ENCODE data around the gene TRAF3. TPM values are rescaled to one million over a fixed set of nuclear protein-coding genes. Genes with fewer than 3 reads are reported as not detected.

TRAF3 gene
- total RNA-seq, 1 donor from 2014 or later: 26.6 TPM

GRCh38 chr14:102935756-102936155, 158.5 kb downstream of the TRAF3 start:
- no peak for DNase-seq (ENCODE audit: low read depth, low spot score)

DNA sequence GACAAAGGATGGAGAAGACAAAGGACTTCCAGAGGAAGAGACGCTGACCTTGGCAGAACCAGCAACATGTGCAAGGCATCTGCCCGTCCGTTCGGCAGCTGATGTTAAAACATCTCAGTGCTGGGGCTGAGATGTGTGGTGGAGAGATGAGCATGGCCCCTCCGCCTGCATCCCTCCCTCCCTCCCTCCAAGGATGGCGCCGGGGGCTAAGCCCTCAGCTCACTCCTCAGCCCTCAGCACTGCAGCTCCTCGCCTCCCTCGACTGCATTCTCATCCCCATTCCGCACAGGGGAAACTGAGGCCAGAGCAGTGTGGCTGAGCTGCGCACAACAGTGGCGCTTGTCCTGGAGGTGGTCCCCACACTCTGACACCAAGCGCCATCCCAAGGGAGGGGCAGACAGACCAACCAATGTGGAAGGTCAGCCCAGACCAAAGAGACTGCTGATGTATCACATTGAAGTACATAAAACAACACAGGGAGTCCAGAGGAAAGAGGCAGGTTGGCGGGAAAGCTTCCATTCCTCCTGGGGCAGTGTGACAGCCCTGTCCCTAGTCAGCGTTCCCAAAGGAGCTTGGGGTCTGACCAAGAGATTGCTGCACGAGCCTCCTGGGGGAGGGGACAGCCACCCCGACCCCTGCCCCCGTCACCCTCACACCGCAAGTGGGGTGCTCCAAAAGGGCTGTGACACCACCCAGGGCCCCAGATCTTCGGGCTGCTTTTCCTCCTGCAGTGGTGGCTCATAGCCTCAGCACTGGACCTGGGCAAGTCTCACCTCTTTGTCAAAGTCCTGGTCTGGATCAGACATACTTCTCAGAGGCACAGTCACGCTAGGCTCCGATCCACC, 160.3 kb downstream of the TRAF3 start:
- DNase-seq (ENCODE audit: low read depth, low spot score): no peak

DNA sequence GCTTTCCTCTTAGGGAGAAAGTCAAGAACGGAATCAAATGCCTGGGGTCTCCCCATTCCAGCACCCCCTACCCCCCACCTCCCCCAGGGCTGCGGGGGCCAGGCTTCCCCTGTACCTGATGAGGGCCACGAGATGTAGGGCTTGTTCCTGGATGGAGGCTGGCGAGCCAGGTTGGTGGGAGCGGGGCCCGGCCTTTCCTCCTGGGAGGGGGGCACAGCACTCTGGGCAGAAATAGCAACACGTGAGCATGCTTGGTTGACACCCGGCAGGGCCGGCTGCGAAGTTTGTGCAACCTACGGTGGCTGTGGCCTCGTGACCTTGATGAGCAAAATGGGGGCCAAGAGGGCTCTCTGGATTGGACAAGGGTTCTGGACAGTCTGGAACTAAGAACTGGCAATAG, 160.9 kb downstream of the TRAF3 start:
- DNase-seq (ENCODE audit: low read depth, low spot score): no peak

GRCh38 chr14:102939329-102939728, 162.1 kb downstream of the TRAF3 start:
- DNase-seq (ENCODE audit: low read depth, low spot score): no peak

DNA sequence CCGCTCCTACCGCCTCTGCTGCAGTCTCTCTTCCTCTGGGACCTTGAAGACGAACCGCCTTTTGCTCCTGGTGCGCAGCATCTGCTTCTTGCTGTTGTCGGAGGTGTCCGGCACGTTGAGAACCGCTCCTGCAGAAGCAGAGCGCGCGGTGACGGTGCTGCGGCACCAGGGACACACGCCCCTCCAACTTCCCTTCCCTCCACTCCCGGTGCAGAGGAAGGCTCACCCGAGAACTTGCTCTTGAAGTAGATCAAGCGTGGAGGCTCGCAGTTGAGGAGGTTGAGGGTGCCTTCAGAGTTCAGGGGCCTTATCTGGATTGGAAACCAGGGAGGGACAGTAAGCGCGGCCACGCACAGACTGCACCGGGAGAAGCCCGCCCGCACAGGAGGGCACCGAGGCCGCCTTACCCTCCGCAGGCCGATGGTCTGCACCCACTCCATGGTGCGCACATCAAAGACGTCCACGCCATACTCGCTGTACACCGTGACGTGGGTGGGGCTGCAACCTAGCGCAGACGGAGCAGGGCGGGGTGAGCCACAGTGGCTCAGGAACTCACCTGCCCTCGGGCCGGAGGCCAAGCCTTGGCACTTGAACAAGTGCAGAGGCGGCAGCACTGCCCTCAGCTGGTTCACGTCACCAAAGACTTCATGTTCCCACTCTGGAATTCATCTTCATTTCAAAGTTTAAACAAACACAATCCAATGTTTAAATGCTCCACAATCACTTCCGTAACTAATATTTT, 162.7 kb downstream of the TRAF3 start:
- DNase-seq (ENCODE audit: low read depth, low spot score): no peak

- no peak for DNase-seq (ENCODE audit: low read depth, low spot score)
These were observed 163.6 kb downstream of the TRAF3 start for GRCh38 chr14:102940729-102941362.

GRCh38 chr14:102941419-102942011, 164.3 kb downstream of the TRAF3 start:
- DNase-seq (ENCODE audit: low read depth, low spot score): no peak

GRCh38 chr14:102942069-102942468, 164.8 kb downstream of the TRAF3 start:
- no peak for DNase-seq (ENCODE audit: low read depth, low spot score)

DNA sequence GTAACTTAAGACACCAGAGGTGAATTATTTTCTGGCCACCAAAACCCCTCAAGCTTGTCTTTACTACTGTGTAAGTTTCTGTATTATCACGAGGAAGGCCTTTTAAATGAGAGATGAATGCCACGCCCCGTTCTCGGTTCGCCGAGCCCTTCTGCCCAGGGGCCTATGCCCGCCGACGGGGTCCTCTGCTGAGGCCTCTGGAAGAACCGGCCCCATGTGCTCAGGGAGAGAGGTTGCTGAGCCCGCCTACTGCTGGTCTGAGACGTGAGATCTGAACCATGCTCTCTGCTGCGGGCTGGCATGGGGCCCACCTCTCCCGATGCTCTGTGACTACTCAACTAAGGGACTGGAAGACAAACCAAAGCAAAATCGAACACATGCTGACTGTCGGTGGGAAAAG, 166.2 kb downstream of the TRAF3 start:
- no peak for DNase-seq (ENCODE audit: low read depth, low spot score)

DNA sequence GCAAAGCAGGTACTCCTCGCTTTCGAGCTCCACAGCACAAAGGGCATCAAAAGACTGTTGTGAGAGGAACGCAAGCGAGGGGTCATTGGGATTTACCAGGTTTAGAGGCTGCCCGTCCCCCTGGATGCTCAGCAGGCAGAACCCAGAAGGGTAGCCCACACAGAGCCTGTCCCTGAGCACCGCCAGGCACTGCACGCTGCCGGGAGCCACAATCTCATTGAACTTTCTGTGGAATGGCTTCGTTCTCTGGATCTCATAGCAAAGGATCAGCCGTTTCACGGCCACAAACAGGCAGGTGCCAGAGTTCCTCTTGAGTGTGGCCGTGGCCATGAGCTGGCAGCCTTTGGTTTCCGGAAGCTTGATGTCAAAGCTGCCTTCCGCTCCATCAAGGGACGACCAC, 166.7 kb downstream of the TRAF3 start:
- DNase-seq (ENCODE audit: low read depth, low spot score): no peak

DNA sequence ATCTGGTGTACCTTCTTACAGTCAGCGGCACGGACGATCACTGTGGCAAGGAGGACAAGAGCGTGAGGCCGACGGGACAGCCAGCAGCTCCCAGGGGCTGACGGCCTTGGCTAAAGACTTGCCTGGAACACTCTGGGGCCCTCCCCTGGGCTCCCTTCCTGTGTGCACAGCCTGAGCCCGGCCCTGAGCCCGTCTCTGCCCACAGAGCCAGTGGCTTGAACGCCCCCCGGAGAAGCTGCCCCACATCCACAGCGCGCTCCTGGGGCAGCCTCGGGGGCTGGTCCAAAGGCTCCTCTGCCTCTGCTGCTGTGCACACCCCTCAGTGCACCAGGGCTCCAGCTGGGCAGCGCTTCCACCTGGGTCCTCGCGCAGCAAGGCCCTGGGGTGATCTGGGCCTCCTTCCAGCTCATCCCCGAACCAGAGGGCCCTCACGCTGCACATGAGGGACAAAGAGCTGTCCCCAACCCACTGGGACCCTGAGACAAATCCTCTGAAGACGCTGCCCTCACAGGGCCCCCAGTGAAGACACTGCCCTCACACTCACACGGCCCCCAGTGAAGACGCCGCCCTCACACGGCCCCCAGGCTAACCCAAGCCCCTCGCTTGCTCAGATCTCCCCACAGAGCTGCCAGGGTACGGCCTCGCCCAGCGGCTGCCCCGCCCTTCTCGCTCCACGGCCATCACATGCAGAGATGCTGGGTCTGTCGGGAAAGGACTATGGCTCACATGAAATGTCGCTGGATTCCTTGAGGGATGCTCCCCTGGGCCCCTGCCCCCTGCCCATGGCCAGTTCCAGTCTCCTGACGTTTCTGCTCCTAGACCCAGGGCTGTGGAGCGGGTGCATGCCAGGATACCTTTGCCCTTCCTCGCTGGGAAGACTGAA, 167.4 kb downstream of the TRAF3 start:
- no peak for DNase-seq (ENCODE audit: low read depth, low spot score)

GRCh38 chr14:102945346-102946130, 168.3 kb downstream of the TRAF3 start:
- DNase-seq (ENCODE audit: low read depth, low spot score): no peak

DNA sequence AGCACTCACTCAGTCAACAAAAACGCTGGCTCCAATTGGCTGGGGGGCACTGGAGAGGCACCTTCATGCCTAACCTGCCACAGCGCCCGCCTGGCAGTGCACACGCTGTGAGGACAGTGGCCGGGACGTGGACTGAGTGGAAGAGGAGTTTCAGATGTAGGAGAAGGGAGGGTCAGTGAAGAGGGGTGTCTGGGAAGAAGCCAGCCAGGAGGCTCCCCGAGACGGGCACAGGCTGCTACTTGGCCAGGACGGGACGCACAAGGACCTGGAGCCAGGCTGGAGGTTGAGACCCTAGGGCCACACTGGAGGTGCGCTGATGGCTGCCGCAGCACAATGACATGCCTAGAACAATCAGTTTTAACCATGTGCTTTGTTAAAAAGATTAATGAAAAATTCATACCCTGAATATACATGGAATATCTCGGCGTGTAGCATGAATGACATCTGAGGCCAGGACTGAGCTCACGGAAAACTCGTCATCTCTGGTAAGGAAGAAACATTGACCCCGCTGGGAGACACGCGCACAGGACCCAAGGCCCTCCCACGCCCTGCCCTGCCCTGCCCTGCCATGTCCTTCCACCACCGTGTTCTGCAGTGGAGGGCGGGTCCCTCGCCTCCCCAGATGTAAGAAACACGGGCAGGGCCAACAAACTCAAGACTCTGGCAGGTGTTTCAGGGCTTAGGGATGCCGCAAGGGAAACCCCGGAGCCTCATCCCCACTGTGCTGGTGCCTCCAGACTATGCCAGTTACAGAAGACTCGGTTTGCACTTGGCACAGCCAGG, 170.3 kb downstream of the TRAF3 start:
- no peak for DNase-seq (ENCODE audit: low read depth, low spot score)

DNA sequence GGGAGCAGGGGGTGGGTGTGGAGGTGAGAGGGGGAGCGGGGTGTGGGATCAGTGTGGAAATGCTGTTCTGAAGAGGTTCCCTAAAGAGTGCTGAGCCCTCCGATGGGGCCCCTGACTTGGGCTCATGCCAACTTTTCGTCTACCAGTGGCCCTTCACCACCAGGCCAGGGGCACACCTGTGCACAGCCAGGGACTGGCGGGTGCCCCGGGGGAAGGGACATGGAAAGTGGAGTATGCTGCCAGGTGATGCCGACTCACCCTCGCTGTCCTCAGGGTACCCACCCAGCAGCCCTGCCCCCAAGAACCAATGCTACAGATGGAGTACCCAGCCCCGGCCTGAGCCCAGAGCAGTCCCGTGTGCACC, 171.4 kb downstream of the TRAF3 start:
- DNase-seq (ENCODE audit: low read depth, low spot score): no peak

- no peak for DNase-seq (ENCODE audit: low read depth, low spot score)
These were observed 172.0 kb downstream of the TRAF3 start for GRCh38 chr14:102949062-102949800.

- no peak for DNase-seq (ENCODE audit: low read depth, low spot score)
These were observed 172.7 kb downstream of the TRAF3 start for GRCh38 chr14:102949801-102950451.

DNA sequence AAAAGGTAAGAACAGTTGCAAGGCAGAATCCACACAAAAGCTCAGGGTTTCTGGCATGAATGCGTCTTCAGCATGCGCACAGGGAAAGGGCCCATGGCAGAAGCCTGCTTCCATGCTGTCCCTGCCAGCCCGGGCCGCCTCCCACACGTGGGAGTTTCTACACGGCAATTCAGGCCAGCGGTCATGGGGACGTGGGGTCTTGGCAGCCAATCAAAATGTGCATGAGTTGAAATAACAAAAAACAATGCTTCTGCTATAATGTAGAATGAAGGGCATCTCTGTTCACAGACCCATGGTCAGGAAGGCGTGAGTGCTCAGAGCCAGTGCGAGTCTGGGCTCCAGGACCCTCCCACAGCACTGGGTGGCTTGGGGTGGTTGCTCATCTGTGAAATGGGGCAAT, 173.8 kb downstream of the TRAF3 start:
- DNase-seq (ENCODE audit: low read depth, low spot score): no peak

DNA sequence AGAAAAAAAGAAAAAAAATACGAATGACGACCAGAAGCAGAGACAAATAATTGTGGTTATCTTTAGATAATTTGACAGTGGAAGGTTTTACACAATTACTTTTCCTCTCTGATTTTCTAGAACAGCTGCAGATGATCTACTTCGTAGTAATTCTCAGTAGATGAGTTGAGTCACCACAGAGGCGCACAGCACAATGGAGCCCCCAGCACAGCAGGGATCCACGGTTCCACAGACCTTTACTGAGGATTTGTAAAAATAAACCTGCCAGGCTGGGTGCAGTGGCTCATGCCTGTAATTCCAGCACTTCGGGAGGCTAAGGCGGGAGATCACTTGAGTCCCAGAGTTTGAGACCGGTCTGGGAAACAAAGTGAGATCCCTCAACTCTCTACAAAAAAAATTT, 174.6 kb downstream of the TRAF3 start:
- no peak for DNase-seq (ENCODE audit: low read depth, low spot score)

Measured in pulmonary artery endothelial cell (primary cell).